Nephron progenitor cell (in vitro differentiated cells): Measurements from ENCODE around the gene SLC12A4.
"Not testable (repeated sequence)": the region's sequence is repeated elsewhere in the genome, so short reads cannot be mapped to it uniquely, and the experiment has no call there.

Experiments used
- DNase-seq: peaks from one replicate; pipeline ENCODE4 v3.0.0; 2021
- H3K27ac Mint-ChIP-seq: 2 replicates; pipeline ENCODE4 v1.8.0; 2021; ENCODE audit warnings: mild to moderate bottlenecking, moderate library complexity, mixed read lengths
- H3K27me3 Mint-ChIP-seq: 2 replicates; pipeline ENCODE4 v1.8.0; 2021; ENCODE audit warnings: mild to moderate bottlenecking, low read depth, mixed read lengths; ENCODE audit not compliant: poor library complexity
- H3K36me3 Mint-ChIP-seq: 2 replicates; pipeline ENCODE4 v1.8.0; 2021; ENCODE audit warnings: low read depth, mixed read lengths
- H3K4me1 Mint-ChIP-seq: 2 replicates; pipeline ENCODE4 v1.8.0; 2021; ENCODE audit warnings: mixed read lengths
- H3K4me3 Mint-ChIP-seq: 2 replicates; pipeline ENCODE4 v1.8.0; 2021; ENCODE audit warnings: mild to moderate bottlenecking, moderate library complexity, mixed read lengths
- H3K9me3 Mint-ChIP-seq: 2 replicates; pipeline ENCODE4 v1.8.0; 2021; ENCODE audit warnings: mild to moderate bottlenecking, moderate library complexity, mixed read lengths
- TF ChIP-seq, protein P1 (sequence below): fragments of 200-600 bp; sonication (generic); IDR thresholded peaks from 2 replicates; pipeline ENCODE4 v1.5.0; 2021; ENCODE audit warnings: antibody characterized with exemption

The SLC12A4 gene

DNA sequence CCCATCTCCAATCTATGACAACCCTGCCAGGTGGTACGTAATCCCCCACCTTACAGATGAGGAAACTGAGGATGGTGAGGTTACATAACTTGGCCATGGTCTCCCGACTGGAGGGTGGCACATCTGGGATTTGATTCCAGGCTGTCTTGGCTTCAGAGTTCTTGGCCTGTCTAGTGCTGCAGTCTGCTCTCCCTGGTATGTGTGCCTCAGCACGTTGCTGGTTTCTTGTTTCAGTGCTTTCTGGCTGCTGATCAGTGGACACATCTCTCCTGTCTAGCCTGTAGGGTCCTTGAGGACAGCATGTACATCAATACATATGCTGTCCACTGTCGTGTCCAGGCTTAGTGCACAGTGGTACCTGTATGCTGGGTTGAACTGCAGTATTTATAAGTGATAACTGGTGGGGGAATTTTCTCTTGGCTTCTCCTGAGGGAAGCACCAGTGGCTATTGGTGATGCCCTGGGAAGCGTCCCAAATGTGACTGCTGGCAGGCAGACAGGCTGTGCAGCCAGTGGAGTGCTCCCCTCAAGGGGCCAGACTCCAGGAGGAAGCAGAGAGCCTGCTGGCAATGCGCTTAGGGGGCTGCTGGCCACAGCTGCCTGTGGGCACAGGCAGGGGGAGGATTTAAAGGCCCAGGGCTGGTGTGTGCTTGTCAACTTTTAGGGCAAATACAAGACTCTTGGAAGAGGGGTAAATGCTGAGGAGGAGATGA is 51.1 kb downstream of the SLC12A4 start:
- Mint-ChIP-seq H3K4me1 (peaks cover 19% of the 10 kb centered on the region), H3K27me3 (peaks cover 3% of the 10 kb centered on the region), H3K4me3 (no peak overlapping the region), H3K36me3 (peaks cover 21% of the 10 kb centered on the region), H3K27ac (peak overlapping the region; percentile 41), H3K9me3 (no peaks in the 10 kb centered on the region)
- no peak for DNase-seq
- TF ChIP-seq, protein P1, sequence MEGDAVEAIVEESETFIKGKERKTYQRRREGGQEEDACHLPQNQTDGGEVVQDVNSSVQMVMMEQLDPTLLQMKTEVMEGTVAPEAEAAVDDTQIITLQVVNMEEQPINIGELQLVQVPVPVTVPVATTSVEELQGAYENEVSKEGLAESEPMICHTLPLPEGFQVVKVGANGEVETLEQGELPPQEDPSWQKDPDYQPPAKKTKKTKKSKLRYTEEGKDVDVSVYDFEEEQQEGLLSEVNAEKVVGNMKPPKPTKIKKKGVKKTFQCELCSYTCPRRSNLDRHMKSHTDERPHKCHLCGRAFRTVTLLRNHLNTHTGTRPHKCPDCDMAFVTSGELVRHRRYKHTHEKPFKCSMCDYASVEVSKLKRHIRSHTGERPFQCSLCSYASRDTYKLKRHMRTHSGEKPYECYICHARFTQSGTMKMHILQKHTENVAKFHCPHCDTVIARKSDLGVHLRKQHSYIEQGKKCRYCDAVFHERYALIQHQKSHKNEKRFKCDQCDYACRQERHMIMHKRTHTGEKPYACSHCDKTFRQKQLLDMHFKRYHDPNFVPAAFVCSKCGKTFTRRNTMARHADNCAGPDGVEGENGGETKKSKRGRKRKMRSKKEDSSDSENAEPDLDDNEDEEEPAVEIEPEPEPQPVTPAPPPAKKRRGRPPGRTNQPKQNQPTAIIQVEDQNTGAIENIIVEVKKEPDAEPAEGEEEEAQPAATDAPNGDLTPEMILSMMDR, result no peak

DNA sequence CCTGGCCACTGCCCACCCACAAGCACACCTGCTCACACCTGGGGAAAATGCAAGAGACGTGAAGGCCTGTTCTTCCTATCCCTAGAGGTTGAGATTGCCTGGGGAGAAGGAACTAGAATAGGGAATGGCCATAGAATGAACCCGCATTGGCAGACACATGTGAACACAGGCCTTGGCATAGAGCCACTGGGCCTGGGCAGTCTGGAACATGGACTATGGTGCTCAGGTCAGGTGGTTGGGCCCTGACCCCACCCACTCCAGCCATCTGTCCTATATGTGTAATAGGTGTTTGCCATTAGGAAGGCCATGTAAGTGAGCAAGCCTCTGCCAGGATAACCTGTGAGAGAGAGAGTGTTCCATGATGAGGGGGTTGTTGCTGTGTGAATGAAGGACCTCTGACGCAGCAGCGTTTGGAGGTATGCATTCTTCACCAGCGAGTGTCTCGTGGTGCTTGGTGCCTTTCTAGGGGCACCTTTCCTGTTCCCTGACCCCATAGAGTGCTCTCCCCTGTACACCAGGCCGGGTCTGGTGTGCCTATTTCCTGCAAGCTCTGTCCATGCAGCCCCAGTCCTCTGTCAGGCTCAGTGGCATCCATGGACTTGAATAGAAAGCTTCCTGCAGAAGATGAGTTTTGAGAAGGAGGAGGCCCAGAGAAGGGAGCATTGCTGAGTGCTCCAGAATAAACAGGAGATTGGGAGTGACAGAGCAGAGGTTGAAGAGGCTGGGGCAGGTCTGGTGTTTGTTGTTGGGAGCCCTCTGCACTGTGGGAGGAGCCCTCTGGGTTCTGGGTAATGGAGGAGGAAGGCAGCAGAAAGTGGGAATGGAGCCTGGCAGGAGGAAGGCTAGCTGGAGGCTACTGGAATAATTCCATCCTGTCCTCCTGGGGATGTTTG is 52.4 kb downstream of the SLC12A4 start:
- H3K27ac Mint-ChIP-seq, result peak overlapping the region; percentile 57
- H3K36me3 Mint-ChIP-seq, result peaks cover 14% of the 10 kb centered on the region
- DNase-seq, result no peak
- peaks cover 19% of the 10 kb centered on the region for H3K4me1 Mint-ChIP-seq
- no peaks in the 10 kb centered on the region for H3K9me3 Mint-ChIP-seq
- peaks cover 3% of the 10 kb centered on the region for H3K27me3 Mint-ChIP-seq
- no peak overlapping the region for H3K4me3 Mint-ChIP-seq
- TF ChIP-seq, protein P1, result no peak

DNA sequence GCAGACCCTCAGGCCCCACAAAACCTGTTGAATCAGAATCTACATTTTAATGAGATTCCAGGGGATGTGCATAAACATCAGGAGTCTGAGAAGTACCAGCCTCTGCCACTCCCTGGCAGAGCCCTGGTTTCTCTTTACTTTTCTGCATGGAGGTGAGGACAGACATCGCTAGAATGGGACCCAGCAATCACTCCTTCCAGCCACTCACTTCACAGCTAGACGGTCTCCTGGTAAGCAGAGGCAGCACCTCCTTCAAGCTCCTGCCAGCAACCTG is 53.0 kb downstream of the SLC12A4 start:
- H3K4me3 Mint-ChIP-seq, H3K9me3 Mint-ChIP-seq, H3K27me3 Mint-ChIP-seq, DNase-seq: not testable (repeated sequence)
- H3K4me1 Mint-ChIP-seq, result peaks cover 19% of the 10 kb centered on the region
- H3K36me3 Mint-ChIP-seq, result peaks cover 14% of the 10 kb centered on the region
- H3K27ac Mint-ChIP-seq, result peak overlapping the region; percentile 57

DNA sequence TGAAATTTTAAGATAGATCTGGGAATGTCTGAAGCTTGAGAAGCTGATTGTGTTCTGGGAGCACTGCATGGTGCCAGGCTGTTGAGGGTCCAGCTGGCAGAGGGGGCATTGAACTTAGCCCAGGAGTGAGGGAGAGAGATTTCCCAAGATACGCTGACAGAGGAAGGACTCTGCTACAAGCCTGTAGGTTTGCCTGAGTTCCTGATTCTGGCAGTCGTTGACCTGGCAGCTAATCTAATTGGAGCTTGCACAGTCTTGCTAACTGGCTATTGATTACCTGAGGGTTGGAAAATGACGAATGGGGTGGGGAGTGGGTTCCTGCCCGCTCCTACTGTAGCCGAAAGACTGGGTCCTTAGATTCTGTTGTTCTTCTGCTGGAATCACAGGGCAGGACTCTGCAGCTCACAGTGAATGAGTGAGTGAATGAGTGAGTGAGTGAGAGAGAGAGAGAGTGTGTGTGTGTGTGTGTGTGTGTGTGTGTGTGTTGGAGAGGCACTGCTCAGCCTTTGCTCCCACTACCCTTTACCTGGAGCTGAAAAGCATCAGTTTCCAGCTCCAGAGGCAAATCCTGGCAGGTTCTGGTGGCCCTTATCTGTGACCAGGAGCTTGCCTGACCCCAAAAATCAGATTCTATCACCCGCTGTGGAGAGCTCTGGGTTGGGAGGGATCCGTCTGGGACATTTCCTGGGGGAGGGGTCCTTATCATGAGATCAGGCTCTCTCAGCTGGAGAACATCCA is 53.5 kb downstream of the SLC12A4 start:
- H3K4me1 Mint-ChIP-seq, result peaks cover 19% of the 10 kb centered on the region
- DNase-seq, result no peak
- peak overlapping the region; percentile 46 for H3K27ac Mint-ChIP-seq
- peaks cover 3% of the 10 kb centered on the region for H3K27me3 Mint-ChIP-seq
- H3K4me3 Mint-ChIP-seq, result no peak overlapping the region
- peaks cover 15% of the 10 kb centered on the region for H3K36me3 Mint-ChIP-seq
- TF ChIP-seq, protein P1, result no peak
- H3K9me3 Mint-ChIP-seq, result no peaks in the 10 kb centered on the region

DNA sequence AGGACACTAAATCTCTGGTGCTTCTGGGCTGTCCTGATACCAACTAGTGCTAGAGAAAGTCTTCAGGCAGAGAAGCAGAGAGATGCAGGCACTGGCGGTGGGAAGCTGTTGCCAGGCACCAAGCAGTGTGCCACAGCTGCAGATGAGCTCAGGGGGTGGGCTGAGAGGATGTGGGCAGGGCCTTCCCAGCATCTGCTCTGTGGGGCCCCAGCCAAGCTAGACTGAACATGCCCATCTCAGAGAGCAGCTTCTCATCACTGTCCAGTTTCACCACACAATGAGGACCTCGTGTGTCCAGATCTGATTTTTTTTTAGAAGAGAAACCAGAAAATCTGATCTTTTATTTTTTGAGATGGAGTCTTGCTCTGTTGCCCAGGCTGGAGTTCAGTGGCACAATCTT is 58.3 kb downstream of the SLC12A4 start:
- Mint-ChIP-seq H3K27ac (no peak overlapping the region), H3K36me3 (peaks cover 18% of the 10 kb centered on the region), H3K4me3 (no peak overlapping the region), H3K9me3 (no peaks in the 10 kb centered on the region), H3K27me3 (peaks cover 3% of the 10 kb centered on the region), H3K4me1 (no peaks in the 10 kb centered on the region)
- TF ChIP-seq, protein P1, result no peak
- no peak for DNase-seq

DNA sequence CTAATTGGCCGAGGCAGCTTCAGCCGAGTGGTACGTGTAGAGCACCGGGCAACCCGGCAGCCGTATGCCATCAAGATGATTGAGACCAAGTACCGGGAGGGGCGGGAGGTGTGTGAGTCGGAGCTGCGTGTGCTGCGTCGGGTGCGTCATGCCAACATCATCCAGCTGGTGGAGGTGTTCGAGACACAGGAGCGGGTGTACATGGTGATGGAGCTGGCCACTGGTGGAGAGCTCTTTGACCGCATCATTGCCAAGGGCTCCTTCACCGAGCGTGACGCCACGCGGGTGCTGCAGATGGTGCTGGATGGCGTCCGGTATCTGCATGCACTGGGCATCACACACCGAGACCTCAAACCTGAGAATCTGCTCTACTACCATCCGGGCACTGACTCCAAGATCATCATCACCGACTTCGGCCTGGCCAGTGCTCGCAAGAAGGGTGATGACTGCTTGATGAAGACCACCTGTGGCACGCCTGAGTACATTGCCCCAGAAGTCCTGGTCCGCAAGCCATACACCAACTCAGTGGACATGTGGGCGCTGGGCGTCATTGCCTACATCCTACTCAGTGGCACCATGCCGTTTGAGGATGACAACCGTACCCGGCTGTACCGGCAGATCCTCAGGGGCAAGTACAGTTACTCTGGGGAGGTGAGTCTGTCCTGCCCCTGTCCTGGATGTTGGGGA is 59.2 kb downstream of the SLC12A4 start:
- peaks cover 21% of the 10 kb centered on the region for H3K36me3 Mint-ChIP-seq
- H3K27ac Mint-ChIP-seq, result no peak overlapping the region
- no peak for DNase-seq
- H3K4me1 Mint-ChIP-seq, result no peaks in the 10 kb centered on the region
- H3K27me3 Mint-ChIP-seq, result no peaks in the 10 kb centered on the region
- TF ChIP-seq, protein P1, result no peak
- H3K4me3 Mint-ChIP-seq, result no peak overlapping the region
- H3K9me3 Mint-ChIP-seq, result no peaks in the 10 kb centered on the region
